H1 (cell line): ENCODE measurements around the gene TMX3. TPM values are rescaled to one million over a fixed set of nuclear protein-coding genes. Genes with fewer than 3 reads are reported as not detected.

Experiments
- CTCF ChIA-PET: fragments of 300-600 bp; sonication (Branson Sonifier 250); formaldehyde crosslinking; loops from one replicate; lab custom pipeline; 2021; ENCODE audit not compliant: partially characterized antibody; lab: Charles Lee
- POLR2A ChIA-PET: fragments of 300-600 bp; sonication (Branson Sonifier 250); formaldehyde crosslinking; loops from one replicate; lab custom pipeline; 2021; ENCODE audit warnings: inconsistent platforms; ENCODE audit not compliant: partially characterized antibody; lab: Charles Lee
- DNase-seq, 2 experiments: peaks; one replicate each; pipeline versions ENCODE4 v3.0.0 to v3.0.0-alpha.2; 2010 to 2022; ENCODE audit warnings: low spot score in 2 of 2, low read depth in 1 of 2, mixed read lengths in 1 of 2
- FAIRE-seq: peaks from 2 replicates; lab custom pipeline; 2011; peaks lifted over from hg19 to GRCh38; lab: Jason Lieb, UNC
- H2AFZ ChIP-seq: 2 replicates; pipeline ENCODE4 v1.8.1; 2012; ENCODE audit warnings: low read length, inconsistent platforms
- H2AK5ac ChIP-seq: 2 replicates; pipeline ENCODE4 v1.6.1; 2013; ENCODE audit warnings: low read depth, low read length
- H2BK120ac ChIP-seq: replicated peaks from 2 replicates; pipeline ENCODE3; 2013; ENCODE audit warnings: low read depth, low read length, inconsistent platforms
- H2BK12ac ChIP-seq: 2 replicates; pipeline ENCODE4 v1.6.1; 2013; ENCODE audit warnings: low read depth, low read length
- H2BK15ac ChIP-seq: 2 replicates; pipeline ENCODE4 v1.6.1; 2013; ENCODE audit warnings: low read length
- H2BK20ac ChIP-seq: 2 replicates; pipeline ENCODE4 v1.6.1; 2013; ENCODE audit warnings: low read length
- H2BK5ac ChIP-seq: 2 replicates; pipeline ENCODE4 v1.6.1; 2013; ENCODE audit warnings: low read depth, low read length
- H3K14ac ChIP-seq: 2 replicates; pipeline ENCODE4 v1.6.1; 2013; ENCODE audit warnings: inconsistent platforms; ENCODE audit not compliant: insufficient read length
- H3K18ac ChIP-seq: 2 replicates; pipeline ENCODE4 v1.6.1; 2013; ENCODE audit warnings: low read length; ENCODE audit errors: extremely low read depth
- H3K23ac ChIP-seq: 2 replicates; pipeline ENCODE4 v1.6.1; 2013; ENCODE audit warnings: inconsistent platforms; ENCODE audit not compliant: insufficient read length
- H3K23me2 ChIP-seq: 2 replicates; pipeline ENCODE4 v1.6.1; 2013; ENCODE audit warnings: low read depth, low read length
- H3K27ac ChIP-seq: 2 replicates; pipeline ENCODE4 v1.6.1; 2011; ENCODE audit warnings: low read depth, low read length, inconsistent platforms
- H3K27me3 ChIP-seq, 4 experiments: replicated peaks in 1 of 4; 1 replicate in 1 of 4; 2 replicates in 3 of 4; pipeline versions ENCODE4 v1.6.1 to v1.8.1; 2011 to 2013; ENCODE audit warnings: low read length in 3 of 4, mild to moderate bottlenecking in 3 of 4, inconsistent platforms in 2 of 4, mixed read lengths in 2 of 4, moderate library complexity in 1 of 4; ENCODE audit not compliant: control insufficient read depth in 3 of 4, insufficient read depth in 3 of 4; ENCODE audit errors: extremely low read depth in 1 of 4
- H3K36me3 ChIP-seq, 4 experiments: 2 replicates each; pipeline versions ENCODE4 v1.6.1 to v1.8.1; 2011 to 2013; ENCODE audit warnings: mild to moderate bottlenecking in 4 of 4, low read length in 3 of 4, moderate library complexity in 2 of 4, control low read depth in 1 of 4, inconsistent platforms in 1 of 4; ENCODE audit not compliant: insufficient read depth in 4 of 4, control insufficient read depth in 2 of 4
- H3K4ac ChIP-seq: replicated peaks from 2 replicates; pipeline ENCODE3; 2013; ENCODE audit warnings: low read length, low read depth, mixed read lengths, inconsistent platforms; ENCODE audit not compliant: insufficient read length
- H3K4me1 ChIP-seq, 4 experiments: replicated peaks in 1 of 4; 1 replicate in 1 of 4; 2 replicates in 3 of 4; pipeline versions ENCODE4 v1.6.1 to v1.8.1; 2011 to 2013; ENCODE audit warnings: low read length in 3 of 4, inconsistent platforms in 2 of 4, mixed read lengths in 1 of 4; ENCODE audit not compliant: insufficient read depth in 4 of 4, control insufficient read depth in 3 of 4
- H3K4me2 ChIP-seq, 2 experiments: 2 replicates each; pipeline versions ENCODE4 v1.6.1 to v1.8.1; 2011 to 2013; ENCODE audit warnings: low read depth in 2 of 2, low read length in 2 of 2, control low read depth in 1 of 2, inconsistent platforms in 1 of 2, mild to moderate bottlenecking in 1 of 2; ENCODE audit not compliant: insufficient read depth in 1 of 2
- H3K4me3 ChIP-seq, 4 experiments: fragments of 200-600, 300-600 bp in 1 of 4; sonication (generic), shearing (Covaris generic), sonication (Bioruptor Twin) in 1 of 4; 2 replicates each; pipeline versions ENCODE4 v1.5.1 to v1.8.1; 2011 to 2016; ENCODE audit warnings: low read length in 4 of 4, low read depth in 3 of 4, control low read depth in 2 of 4, inconsistent platforms in 2 of 4, mild to moderate bottlenecking in 2 of 4, mixed read lengths in 1 of 4, moderate library complexity in 1 of 4; ENCODE audit not compliant: insufficient read depth in 2 of 4; ENCODE audit errors: extremely low read depth in 1 of 4
- H3K56ac ChIP-seq: replicated peaks from 2 replicates; pipeline ENCODE3; 2013; ENCODE audit warnings: low read depth, mild to moderate bottlenecking, mixed read lengths, low read length, inconsistent platforms; ENCODE audit not compliant: insufficient read length
- H3K79me1 ChIP-seq: 2 replicates; pipeline ENCODE4 v1.6.1; 2013; ENCODE audit warnings: low read depth, low read length, control low read depth
- H3K79me2 ChIP-seq, 2 experiments: 2 replicates each; pipeline versions ENCODE4 v1.6.1 to v1.8.1; 2012 to 2013; ENCODE audit warnings: low read length in 2 of 2, mild to moderate bottlenecking in 2 of 2, inconsistent platforms in 1 of 2; ENCODE audit not compliant: insufficient read depth in 2 of 2, control insufficient read depth in 1 of 2
- H3K9ac ChIP-seq, 4 experiments: replicated peaks in 1 of 4; 1 replicate in 1 of 4; 2 replicates in 3 of 4; pipeline versions ENCODE4 v1.6.1 to v1.8.1; 2011 to 2013; ENCODE audit warnings: low read depth in 3 of 4, low read length in 3 of 4, control low read depth in 2 of 4, mild to moderate bottlenecking in 2 of 4, moderate library complexity in 2 of 4, inconsistent platforms in 1 of 4; ENCODE audit errors: extremely low read depth in 1 of 4
- H3K9me3 ChIP-seq, 2 experiments: 2 replicates each; pipeline versions ENCODE4 v1.6.1 to v1.8.1; 2012 to 2013; ENCODE audit warnings: mild to moderate bottlenecking in 2 of 2, moderate library complexity in 2 of 2, control low read depth in 1 of 2, inconsistent platforms in 1 of 2, low read depth in 1 of 2, low read length in 1 of 2, mixed read lengths in 1 of 2; ENCODE audit not compliant: insufficient read depth in 2 of 2
- H4K20me1 ChIP-seq, 2 experiments: replicated peaks in 1 of 2; 2 replicates each; pipeline versions ENCODE3 to v1.8.1; 2011 to 2013; ENCODE audit warnings: inconsistent platforms in 2 of 2, low read length in 2 of 2, mild to moderate bottlenecking in 1 of 2; ENCODE audit not compliant: insufficient read depth in 2 of 2, control insufficient read depth in 1 of 2
- H4K5ac ChIP-seq: 2 replicates; pipeline ENCODE4 v1.6.1; 2013; ENCODE audit warnings: low read length, low read depth, mixed read lengths, inconsistent platforms; ENCODE audit not compliant: insufficient read length
- H4K8ac ChIP-seq: 2 replicates; pipeline ENCODE4 v1.8.0; 2013; ENCODE audit warnings: mild to moderate bottlenecking, moderate library complexity, low read length, inconsistent platforms; ENCODE audit not compliant: insufficient read depth; ENCODE audit errors: extremely low read depth
- H4K91ac ChIP-seq: replicated peaks from 2 replicates; pipeline ENCODE3; 2013; ENCODE audit warnings: low read length, mixed read lengths, inconsistent platforms; ENCODE audit not compliant: insufficient read length
- BACH1 ChIP-seq: IDR thresholded peaks from 2 replicates; pipeline ENCODE4 v1.6.1; 2012; ENCODE audit warnings: low read length, improper control_type of control experiment
- CBX5 ChIP-seq: fragments of 300-800, 300-1000 bp; sonication (generic); IDR thresholded peaks from 2 replicates; pipeline ENCODE4 v1.7.1; 2016; ENCODE audit warnings: antibody characterized with exemption, low read length, low read depth
- E2F6 ChIP-seq: IDR thresholded peaks from 2 replicates; pipeline ENCODE4 v1.6.1; 2012; ENCODE audit warnings: inconsistent platforms
- NRF1 ChIP-seq: IDR thresholded peaks from 2 replicates; pipeline ENCODE4 v1.6.1; 2011; ENCODE audit warnings: mild to moderate bottlenecking, low read depth, low read length, improper control_type of control experiment
- RFX5 ChIP-seq: IDR thresholded peaks from 2 replicates; pipeline ENCODE4 v1.6.1; 2011; ENCODE audit warnings: low read depth, low read length, improper control_type of control experiment, borderline replicate concordance
- SIN3A ChIP-seq, 2 experiments: IDR thresholded peaks in 1 of 2; conservative IDR thresholded peaks in 1 of 2; 2 replicates each; pipeline ENCODE4 v1.6.1; 2011 to 2012; ENCODE audit warnings: low read length in 2 of 2, improper control_type of control experiment in 1 of 2, low read depth in 1 of 2, mild to moderate bottlenecking in 1 of 2
- SIRT6 ChIP-seq: IDR thresholded peaks from one replicate; pipeline ENCODE4 v1.7.1; 2012; ENCODE audit warnings: low read length, inconsistent platforms
- TAF7 ChIP-seq: optimal IDR thresholded peaks from 2 replicates; pipeline ENCODE3; 2011; ENCODE audit warnings: low read depth, mild to moderate bottlenecking, inconsistent platforms, low read length, moderate library complexity, borderline replicate concordance
- WGBS, 2 experiments: shearing (Covaris generic) in 1 of 2; methylation state at CpG; one replicate each; pipeline versions ENCODE4 v1.1.6 to v1.1.7; 2013 to 2015; ENCODE audit warnings: low lambda C conversion rate in 2 of 2, mixed read lengths in 2 of 2, inconsistent platforms in 1 of 2, low coverage in 1 of 2, missing lambda C conversion rate in 1 of 2; ENCODE audit not compliant: insufficient replicate concordance in 2 of 2, insufficient coverage in 1 of 2, insufficient read length in 1 of 2; ENCODE audit errors: extremely low coverage in 1 of 2, missing lambda C conversion rate in 1 of 2; 5-methylcytosine and 5-hydroxymethylcytosine counted together
- polyA plus RNA-seq, 7 experiments: library from polyadenylated mRNA; depleted of rRNA in 3 of 7; stranded (reverse) in 5 of 7; unstranded in 2 of 7; fragments of >200 nt in 5 of 7; fragments of 200-250 nt in 2 of 7; gene quantifications; 1 replicate in 5 of 7; 2 replicates in 1 of 7; 4 replicates in 1 of 7; pipeline versions ENCODE4 v1.2.1 to v1.2.3, GENCODE V29; 2011 to 2013; ENCODE audit warnings: missing spikeins in 2 of 7, mixed read lengths in 2 of 7
- total RNA-seq: library from RNA; stranded (reverse); fragmentation: NEBNext Ultra II Directional; extraction: Animal tissue kit (Norgen Biotek cat#: 25700); gene quantifications from 2 replicates; pipeline ENCODE4 v1.2.1, GENCODE V29; 2021

The TMX3 gene
- total and polyA plus RNA-seq, 2 of the 8 experiments (the other 6 are each of a cell fraction or from before 2014, with no cell fraction given) = 12.6 to 29.0 TPM

- WGBS, 2 experiments = 90% methylated on average over 1 of the region's 1 CpG; no CpG with 5 or more reads in 1 of the 2 experiments
- H3K9me3 ChIP-seq = no peaks in the 10 kb centered on the region
Measured at GRCh38 chr18:68739462-68739861, 24.6 kb upstream of the TMX3 start.

More at GRCh38 chr18:68739462-68739861, 24.6 kb upstream of the TMX3 start:
- FAIRE-seq (no peak), DNase-seq (no peak)
- Histone ChIP-seq H3K27ac (no peak overlapping the region), H3K9ac (no peak overlapping the region), H4K5ac (no peak overlapping the region), H3K79me1 (no peaks in the 10 kb centered on the region), H3K36me3 (no peaks in the 10 kb centered on the region), H3K4ac (no peak overlapping the region), H2BK20ac (no peak overlapping the region), H2BK120ac (no peak overlapping the region), H3K4me2 (no peak overlapping the region), H3K23ac (no peak overlapping the region), H3K56ac (no peak overlapping the region), H3K4me3 (no peak overlapping the region), H2BK12ac (no peak overlapping the region), H4K20me1 (no peaks in the 10 kb centered on the region), H3K23me2 (no peaks in the 10 kb centered on the region), H4K8ac (no peak overlapping the region), H3K18ac (no peak overlapping the region), H3K14ac (no peak overlapping the region), H4K91ac (no peak overlapping the region), H2AFZ (no peak overlapping the region), H2BK5ac (no peak overlapping the region), H2AK5ac (no peak overlapping the region), H3K27me3 (peaks cover 0 to 1% (median 0%) of the 10 kb centered on the region in 4 experiments; a peak in 1 of 7 replicates), H2BK15ac (no peak overlapping the region), H3K79me2 (no peaks in the 10 kb centered on the region), H3K4me1 (no peaks in the 10 kb centered on the region)
- POLR2A ChIA-PET = no interaction called here
- CTCF ChIA-PET = no interaction called here
- TF ChIP-seq SIRT6 (no peak), TAF7 (no peak), RFX5 (no peak), CBX5 (no peak), BACH1 (no peak), SIN3A (conservative IDR thresholded peaks at IDR 0.05 in 1 of 2, IDR thresholded peaks at IDR 0.05 in 1 of 2; ENCODE audit: low read depth in 1 of 2, low read length in 2 of 2) (no peak), E2F6 (no peak), NRF1 (no peak)
